HPDE6-E6E7 (cell line): ENCODE data around the gene SIRPB1.
"Not testable (repeated sequence)": the region's sequence is repeated elsewhere in the genome, so short reads cannot be mapped to it uniquely, and the experiment has no call there.

Experiments used
- DNase-seq: peaks from one replicate; pipeline ENCODE4 v3.0.0; 2011; ENCODE audit warnings: missing footprints; ENCODE audit errors: extremely low spot score

SIRPB1 gene

GRCh38 chr20:1636621-1637020 lies 16.8 kb upstream of the SIRPB1 start:
- DNase-seq, result no peak

GRCh38 chr20:1635291-1635979 lies 15.6 kb upstream of the SIRPB1 start:
- DNase-seq, result no peak

DNA sequence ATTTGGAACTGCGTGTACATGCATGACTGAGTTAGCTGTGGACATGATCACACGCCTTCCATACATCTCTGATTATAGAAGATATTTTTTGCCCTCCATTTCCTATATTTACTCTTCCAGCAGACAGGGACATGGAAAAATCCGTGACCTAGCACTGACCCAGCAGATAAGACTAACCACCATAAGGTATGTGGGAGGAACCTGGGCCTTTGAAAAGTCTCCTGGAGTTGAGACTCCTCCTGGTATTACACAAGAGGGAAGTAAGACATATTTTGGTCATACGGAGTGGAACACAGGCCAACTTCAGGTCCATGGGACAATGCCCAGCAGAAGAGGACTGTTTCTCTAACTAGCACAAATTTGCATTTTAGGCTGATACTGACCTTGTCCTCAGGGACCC lies 13.7 kb upstream of the SIRPB1 start:
- no peak for DNase-seq

- no peak for DNase-seq
These were observed 12.4 kb upstream of the SIRPB1 start for GRCh38 chr20:1632178-1632577.

GRCh38 chr20:1631309-1632151 lies 11.7 kb upstream of the SIRPB1 start:
- no peak for DNase-seq

- no peak for DNase-seq
These were observed 10.4 kb upstream of the SIRPB1 start for GRCh38 chr20:1630186-1630585.

GRCh38 chr20:1629321-1629720 lies 9.5 kb upstream of the SIRPB1 start:
- DNase-seq, result no peak

GRCh38 chr20:1628621-1629020 lies 8.8 kb upstream of the SIRPB1 start:
- DNase-seq, result no peak

GRCh38 chr20:1627200-1627550 lies 7.4 kb upstream of the SIRPB1 start:
- DNase-seq, result no peak

DNA sequence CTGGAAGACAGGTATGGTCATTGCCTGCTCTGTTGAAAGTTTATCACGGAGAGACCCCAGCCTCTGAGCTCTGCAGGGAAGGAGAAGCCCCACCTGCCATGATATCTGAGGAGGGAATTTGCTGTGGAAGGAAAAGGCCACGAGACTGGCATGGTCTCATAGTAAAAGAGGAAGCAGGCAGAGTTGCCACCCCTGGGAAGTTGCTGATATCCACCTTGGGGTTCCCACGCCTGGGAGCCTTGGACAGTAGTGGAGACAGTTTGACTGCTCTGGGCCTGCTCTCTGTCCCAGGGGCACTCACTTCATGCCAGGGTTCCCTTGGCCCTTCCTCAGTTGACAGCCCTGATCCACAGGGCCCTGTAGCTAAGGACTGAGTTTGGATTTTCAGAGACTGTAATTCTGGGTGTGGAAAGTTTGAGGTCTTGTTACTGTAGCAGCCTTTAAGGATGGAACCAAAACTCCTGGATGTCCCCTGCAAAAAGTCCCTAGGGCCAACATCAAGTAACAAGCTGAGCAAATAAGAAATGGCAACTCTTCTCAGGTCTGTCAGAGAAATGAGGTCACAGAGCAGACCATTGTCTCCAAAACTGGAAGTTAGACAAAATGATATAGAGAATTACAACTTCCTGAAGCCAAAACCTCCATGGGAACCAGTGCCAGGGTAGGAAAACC lies 6.9 kb upstream of the SIRPB1 start:
- DNase-seq, result no peak

- no peak for DNase-seq
These were observed 5.4 kb upstream of the SIRPB1 start for GRCh38 chr20:1625083-1625690.

DNA sequence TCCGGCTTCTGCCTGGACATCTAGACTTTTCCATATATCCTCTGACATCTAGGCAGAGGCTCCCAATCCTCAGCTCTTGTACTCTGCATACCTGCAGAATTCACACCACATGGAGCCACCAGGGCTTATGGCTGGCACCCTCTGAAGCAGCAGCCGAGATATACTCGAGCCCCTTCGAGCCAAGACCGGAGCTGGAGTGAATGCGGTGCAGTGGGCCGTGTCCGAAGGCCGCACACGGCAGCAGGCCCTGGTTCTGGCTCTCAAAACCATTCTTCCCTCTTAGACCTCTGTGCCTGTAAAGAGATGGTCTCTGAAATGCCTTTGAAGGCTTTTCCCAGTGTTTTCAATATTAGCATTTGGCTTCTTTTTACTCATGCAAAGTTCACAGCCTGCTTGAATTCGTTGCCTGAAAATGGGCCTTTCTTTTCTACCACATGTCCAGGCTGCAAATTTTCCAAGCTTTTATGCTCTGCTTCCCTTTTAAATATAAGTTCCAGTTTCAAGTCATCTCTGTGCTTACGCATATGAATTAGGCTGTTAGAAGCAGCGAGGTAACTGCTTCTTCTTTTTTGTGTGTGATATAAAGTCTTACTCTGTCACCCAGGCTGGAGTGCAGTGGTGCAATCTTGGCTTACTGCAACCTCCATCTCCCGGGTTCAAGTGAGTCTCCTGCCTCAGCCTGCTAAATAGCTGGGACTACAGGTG lies 3.8 kb upstream of the SIRPB1 start:
- DNase-seq, result no peak

DNA sequence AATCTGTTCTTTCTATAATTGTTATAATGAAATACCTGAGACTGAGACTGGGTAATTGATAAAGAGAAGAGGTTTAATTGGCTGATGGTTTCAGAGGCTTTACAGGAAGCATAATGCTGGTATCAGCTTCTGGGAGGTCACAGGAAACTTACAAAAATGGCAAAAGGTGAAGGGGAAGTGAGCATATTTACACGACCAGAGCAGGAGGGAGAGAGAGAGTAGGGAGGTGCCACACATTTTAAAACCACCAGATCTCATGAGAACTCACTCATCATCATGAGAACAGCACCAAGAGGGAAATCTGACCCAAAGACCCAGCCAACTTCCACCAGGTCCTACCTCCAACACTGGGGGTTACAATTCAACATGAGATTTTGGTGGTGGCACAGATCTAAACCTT lies 2.6 kb upstream of the SIRPB1 start:
- no peak for DNase-seq

DNA sequence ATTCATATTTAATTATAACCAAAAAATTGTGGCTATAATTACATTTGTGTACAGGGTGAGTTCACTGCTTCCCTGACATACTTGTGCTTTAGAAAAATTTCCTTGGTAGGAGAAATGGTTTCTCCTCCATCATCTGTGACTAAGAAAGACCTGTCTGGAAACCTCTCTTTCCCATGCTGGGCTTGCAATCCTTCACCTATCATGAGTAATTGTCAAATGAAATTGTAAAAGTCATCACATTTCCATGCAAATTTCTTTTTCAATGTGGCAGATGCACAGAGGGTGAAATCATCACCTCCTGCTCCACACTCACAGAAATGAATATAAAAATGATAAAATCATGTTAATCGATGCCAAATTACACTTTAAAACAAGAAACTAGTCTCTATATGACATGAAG lies 1.5 kb upstream of the SIRPB1 start:
- DNase-seq, result no peak

- no peak for DNase-seq
These were observed 762 bp downstream of the SIRPB1 start for GRCh38 chr20:1618954-1619540.

GRCh38 chr20:1618479-1618878 lies 1.3 kb downstream of the SIRPB1 start:
- no peak for DNase-seq

DNA sequence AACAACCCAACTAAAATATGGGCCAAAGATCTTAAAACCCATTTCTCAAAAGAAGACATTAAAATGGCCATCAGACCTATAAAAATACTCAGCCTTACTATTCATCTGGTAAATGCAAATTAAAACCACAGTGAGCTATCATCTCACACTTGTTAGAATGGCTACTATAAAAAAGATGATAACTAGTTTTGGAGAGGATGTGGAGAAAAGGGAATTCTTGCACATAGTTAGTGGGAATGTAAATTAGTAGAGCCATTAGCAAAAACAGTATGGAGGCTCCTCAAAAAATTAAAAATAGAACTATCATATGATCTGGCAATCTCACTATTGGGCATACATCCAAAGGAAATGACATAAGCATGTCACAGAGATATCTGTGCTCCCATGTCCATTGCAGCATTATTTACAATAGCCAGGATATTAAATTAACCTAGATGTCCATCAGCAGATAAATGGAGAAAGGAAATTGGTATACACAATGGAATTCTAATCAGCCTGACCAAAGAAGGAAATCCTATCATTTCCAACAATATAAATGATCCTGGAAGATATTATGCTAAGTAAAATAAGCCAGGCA lies 2.9 kb downstream of the SIRPB1 start:
- DNase-seq, result no peak

DNA sequence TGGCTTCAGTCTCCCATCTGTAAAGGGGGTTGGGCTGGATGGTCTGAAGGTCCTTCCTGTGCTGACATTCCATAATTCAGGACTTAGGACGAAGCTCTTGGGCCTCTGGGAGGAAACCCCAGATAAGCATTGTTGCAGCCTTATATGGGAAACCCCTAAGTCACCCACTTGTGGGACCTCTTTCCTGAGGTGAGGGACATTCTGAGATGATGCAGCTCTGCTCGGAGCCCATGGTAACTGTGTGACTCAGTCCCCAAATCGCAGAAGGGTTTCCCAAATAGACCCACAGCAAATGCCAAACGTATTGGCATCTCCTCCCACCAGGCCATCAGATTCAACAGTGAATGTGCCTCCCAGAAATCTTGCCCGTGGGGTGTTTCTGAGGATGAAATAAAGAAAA lies 9.4 kb downstream of the SIRPB1 start:
- DNase-seq, result not testable (repeated sequence)

GRCh38 chr20:1608678-1609347 lies 11.0 kb downstream of the SIRPB1 start:
- not testable (repeated sequence) for DNase-seq

- no peak for DNase-seq
These were observed 19.1 kb downstream of the SIRPB1 start for GRCh38 chr20:1600736-1601135.
